Neuronal stem cell (in vitro differentiated cells): Measurements from ENCODE around the gene DEFB124. TPM values are rescaled to one million over a fixed set of nuclear protein-coding genes. Genes with fewer than 3 reads are reported as not detected.
"Not testable (repeated sequence)": the region's sequence is repeated elsewhere in the genome, so short reads cannot be mapped to it uniquely, and the experiment has no call there.

ENCODE experiments used
- DNase-seq: peaks from one replicate; pipeline ENCODE4 v3.0.0-alpha.2; 2013; ENCODE audit warnings: low spot score
- H2AFZ ChIP-seq: one replicate; pipeline ENCODE4 v1.6.1; 2013; ENCODE audit warnings: mild to moderate bottlenecking, low read length, inconsistent platforms
- H2AK5ac ChIP-seq: 2 replicates; pipeline ENCODE4 v1.6.1; 2013; ENCODE audit warnings: low read depth, mild to moderate bottlenecking, inconsistent platforms, low read length, moderate library complexity, mixed read lengths
- H2BK120ac ChIP-seq: 2 replicates; pipeline ENCODE4 v1.6.1; 2013; ENCODE audit warnings: low read depth, mild to moderate bottlenecking, inconsistent platforms, low read length, moderate library complexity, mixed read lengths
- H2BK12ac ChIP-seq: one replicate; pipeline ENCODE4 v1.6.1; 2013; ENCODE audit warnings: low read length, inconsistent platforms
- H2BK15ac ChIP-seq: 2 replicates; pipeline ENCODE4 v1.6.1; 2013; ENCODE audit warnings: mild to moderate bottlenecking, low read length, inconsistent platforms, mixed read lengths
- H2BK5ac ChIP-seq: one replicate; pipeline ENCODE4 v1.6.1; 2013; ENCODE audit warnings: inconsistent platforms, mild to moderate bottlenecking, low read length, moderate library complexity
- H3K14ac ChIP-seq: one replicate; pipeline ENCODE4 v1.6.1; 2013; ENCODE audit warnings: low read length, inconsistent platforms
- H3K18ac ChIP-seq: 2 replicates; pipeline ENCODE4 v1.6.1; 2013; ENCODE audit warnings: low read length, inconsistent platforms
- H3K23ac ChIP-seq: 2 replicates; pipeline ENCODE4 v1.6.1; 2013; ENCODE audit warnings: low read depth, mild to moderate bottlenecking, mixed read lengths, low read length, inconsistent platforms; ENCODE audit not compliant: poor library complexity
- H3K27ac ChIP-seq: replicated peaks from 3 replicates; pipeline ENCODE4 v1.5.1; 2013; ENCODE audit warnings: low read length, inconsistent platforms
- H3K27me3 ChIP-seq, 3 experiments: 2 replicates each; pipeline ENCODE4 v1.6.1; 2013; ENCODE audit warnings: low read length in 3 of 3, mild to moderate bottlenecking in 2 of 3, inconsistent platforms in 1 of 3, low read depth in 1 of 3, mixed read lengths in 1 of 3, moderate library complexity in 1 of 3; ENCODE audit not compliant: control insufficient read depth in 3 of 3, insufficient read depth in 3 of 3
- H3K36me3 ChIP-seq, 2 donors: replicated peaks in 1 of 2; 2 replicates each; pipeline ENCODE4 v1.6.1; 2013; ENCODE audit warnings: low read length in 2 of 2; ENCODE audit not compliant: control insufficient read depth in 2 of 2, insufficient read depth in 2 of 2
- H3K4ac ChIP-seq: 2 replicates; pipeline ENCODE4 v1.6.1; 2013; ENCODE audit warnings: inconsistent platforms, mild to moderate bottlenecking, low read length, moderate library complexity
- H3K4me1 ChIP-seq, 2 donors: 1 replicate in 1 of 2; 2 replicates in 1 of 2; pipeline ENCODE4 v1.6.1; 2013; ENCODE audit warnings: low read length in 2 of 2, low read depth in 1 of 2; ENCODE audit not compliant: control insufficient read depth in 2 of 2, insufficient read depth in 1 of 2
- H3K4me2 ChIP-seq: one replicate; pipeline ENCODE4 v1.6.1; 2013; ENCODE audit warnings: mild to moderate bottlenecking, low read length, inconsistent platforms; ENCODE audit not compliant: insufficient read depth, poor library complexity, severe bottlenecking
- H3K4me3 ChIP-seq, 2 donors: 2 replicates each; pipeline ENCODE4 v1.5.1; 2013; ENCODE audit warnings: low read length in 2 of 2, mild to moderate bottlenecking in 2 of 2, inconsistent platforms in 1 of 2, moderate library complexity in 1 of 2
- H3K79me1 ChIP-seq: one replicate; pipeline ENCODE4 v1.6.1; 2013; ENCODE audit warnings: low read depth, mild to moderate bottlenecking, inconsistent platforms, low read length, moderate library complexity
- H3K9ac ChIP-seq: one replicate; pipeline ENCODE4 v1.6.1; 2013; ENCODE audit warnings: mild to moderate bottlenecking, low read depth, low read length, inconsistent platforms; ENCODE audit not compliant: poor library complexity
- H3K9me3 ChIP-seq, 2 donors: replicated peaks in 1 of 2; 2 replicates each; pipeline versions ENCODE3 to v1.6.1; 2013; ENCODE audit warnings: low read length in 2 of 2, mild to moderate bottlenecking in 2 of 2, inconsistent platforms in 1 of 2, low read depth in 1 of 2, mixed read lengths in 1 of 2, moderate library complexity in 1 of 2; ENCODE audit not compliant: control insufficient read depth in 2 of 2, insufficient read depth in 1 of 2
- H4K8ac ChIP-seq: one replicate; pipeline ENCODE4 v1.6.1; 2013; ENCODE audit warnings: low read depth, mild to moderate bottlenecking, inconsistent platforms, low read length, moderate library complexity
- H4K91ac ChIP-seq: one replicate; pipeline ENCODE4 v1.6.1; 2013; ENCODE audit warnings: low read length, low read depth, mild to moderate bottlenecking, inconsistent platforms; ENCODE audit not compliant: poor library complexity
- WGBS, 2 donors: extraction: QIAGEN DNeasy Blood & Tissue Kit; methylation state at CpG; one replicate each; pipeline ENCODE4 v1.1.7; 2013; ENCODE audit warnings: missing lambda C conversion rate in 2 of 2, mixed read lengths in 1 of 2; ENCODE audit not compliant: insufficient read length in 2 of 2, insufficient replicate concordance in 1 of 2; ENCODE audit errors: extremely low coverage in 2 of 2; 5-methylcytosine and 5-hydroxymethylcytosine counted together
- polyA plus RNA-seq, 2 experiments: library from polyadenylated mRNA; stranded (reverse); fragments of 200-250 nt; gene quantifications; one replicate each; pipeline ENCODE4 v1.2.3, GENCODE V29; 2013

DEFB124 gene, protein sequence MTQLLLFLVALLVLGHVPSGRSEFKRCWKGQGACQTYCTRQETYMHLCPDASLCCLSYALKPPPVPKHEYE
- polyA plus RNA-seq (2013, experiment 1 of 2), result not detected
- polyA plus RNA-seq (2013, experiment 2 of 2), result not detected

DNA sequence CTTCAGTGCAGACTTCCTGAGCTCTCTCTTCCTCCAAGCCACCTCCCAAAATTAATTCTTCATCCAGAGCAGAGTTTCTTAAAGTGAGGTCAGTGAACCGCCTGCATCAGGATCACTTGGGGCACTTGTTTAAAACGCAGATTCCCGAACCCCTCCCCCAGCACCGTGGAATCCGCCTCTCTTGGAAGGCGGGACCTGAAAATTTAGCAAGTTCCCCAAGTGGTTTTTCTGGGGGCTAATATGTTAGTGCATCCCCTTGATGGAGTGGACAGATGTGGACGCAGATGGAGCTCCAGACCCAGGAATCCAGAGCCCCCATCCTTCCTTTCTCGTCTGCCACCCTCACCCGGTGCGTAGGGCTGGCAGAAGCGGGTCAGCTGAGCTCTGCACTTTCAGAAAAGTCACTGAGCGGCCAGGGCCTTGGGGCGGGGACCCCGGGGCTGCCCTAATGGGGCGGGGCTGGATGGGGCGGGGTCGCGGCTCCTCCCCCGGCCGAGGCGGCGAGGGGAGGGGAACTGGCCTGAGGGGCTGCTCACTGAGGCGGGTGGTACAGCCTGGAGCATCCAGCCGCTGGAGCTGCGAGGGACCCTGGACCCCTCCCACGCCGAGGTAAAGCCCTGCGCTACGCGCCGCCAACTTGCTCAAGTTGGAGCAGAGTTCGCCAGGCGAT, at the start of gene DEFB124, which contains the start of gene REM1:
Gene DEFB124, minus strand, starts transcription at position 370 of the 670 bp plus-strand sequence. CDS start 2,114 bp downstream, outside the sequence.
Gene REM1, plus strand, starts transcription at position 531 of the 670 bp plus-strand sequence. CDS start 1,158 bp downstream, outside the sequence.
- DNase-seq, result no peak
- Histone ChIP-seq H3K27ac (no peak within 1 kb of the TSS), H3K4me3 (no peak within 1 kb of the TSS), H2BK120ac (no peak within 1 kb of the TSS), H3K36me3 (no peaks in the 10 kb centered on the region), H3K4ac (no peak within 1 kb of the TSS), H3K23ac (no peak within 1 kb of the TSS), H3K4me2 (no peak within 1 kb of the TSS), H3K27me3 (peaks cover 0 to 12% (median 0%) of the 10 kb centered on the region in 3 experiments), H2BK12ac (no peak within 1 kb of the TSS), H2BK15ac (no peak within 1 kb of the TSS), H2AK5ac (no peak within 1 kb of the TSS), H3K9ac (no peak within 1 kb of the TSS), H3K79me1 (no peaks in the 10 kb centered on the region), H3K14ac (no peak within 1 kb of the TSS), H3K4me1 (no peaks in the 10 kb centered on the region), H3K18ac (no peak within 1 kb of the TSS), H4K91ac (no peak within 1 kb of the TSS), H4K8ac (no peak within 1 kb of the TSS), H2BK5ac (no peak within 1 kb of the TSS), H2AFZ (no peak within 1 kb of the TSS), H3K9me3 (peaks cover 0 to 36% of the 10 kb centered on the region in 2 donors)
- WGBS, 2 donors, result no CpG with 5 or more reads among the region's 33 CpGs

- Histone ChIP-seq H3K18ac (no peak overlapping the region), H3K4me2 (no peak overlapping the region), H3K79me1 (peaks cover 4% of the 10 kb centered on the region), H3K9ac (no peak overlapping the region), H4K8ac (no peak overlapping the region), H3K4me1 (no peaks in the 10 kb centered on the region), H2AK5ac (no peak overlapping the region), H2BK15ac (no peak overlapping the region), H3K36me3 (peaks cover 8 to 64% of the 10 kb centered on the region in 2 donors), H3K4me3 (peak overlapping the region in 1 of 2 donors; percentile 0), H3K27me3 (no peaks in the 10 kb centered on the region), H2AFZ (no peak overlapping the region), H2BK12ac (no peak overlapping the region), H2BK5ac (no peak overlapping the region), H3K14ac (no peak overlapping the region), H3K9me3 (no peaks in the 10 kb centered on the region), H4K91ac (no peak overlapping the region), H3K4ac (no peak overlapping the region), H3K23ac (no peak overlapping the region), H2BK120ac (no peak overlapping the region), H3K27ac (no peak overlapping the region)
- WGBS, 2 donors, result no CpG with 5 or more reads among the region's 8 CpGs
- DNase-seq, result no peak
These were observed 48.7 kb upstream of the DEFB124 start for GRCh38 chr20:31523361-31524283.

DNA sequence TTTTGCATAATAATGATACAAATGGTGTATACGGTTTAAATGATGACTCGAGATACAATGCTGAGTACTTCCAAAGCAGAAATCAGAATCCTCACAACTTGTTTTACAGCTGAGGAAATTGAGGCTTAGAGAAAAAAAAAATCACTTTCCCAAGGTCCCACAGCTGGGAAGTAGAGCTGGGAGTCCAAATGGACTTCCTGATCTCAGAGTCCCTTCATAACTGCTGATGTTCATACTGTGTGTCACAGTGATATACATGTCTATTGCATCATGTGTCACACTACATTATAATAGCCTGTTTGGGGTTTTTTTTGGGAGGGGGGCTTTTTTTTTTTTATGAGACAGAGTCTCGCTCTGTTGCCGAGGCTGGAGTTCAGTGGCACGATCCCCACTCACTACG, 47.8 kb upstream of the DEFB124 start:
- no peak overlapping the region for H2AFZ ChIP-seq
- H3K4me1 ChIP-seq, result no peaks in the 10 kb centered on the region
- no peak overlapping the region for H3K9ac ChIP-seq
- no peak overlapping the region for H3K27ac ChIP-seq
- H2BK120ac ChIP-seq, result no peak overlapping the region
- no peak overlapping the region for H2BK12ac ChIP-seq
- H2BK15ac ChIP-seq, result no peak overlapping the region
- no peak overlapping the region for H3K4me2 ChIP-seq
- H3K4me3 ChIP-seq, result no peak overlapping the region
- H3K4ac ChIP-seq, result no peak overlapping the region
- H3K23ac ChIP-seq, result no peak overlapping the region
- H2BK5ac ChIP-seq, result no peak overlapping the region
- no peak overlapping the region for H3K14ac ChIP-seq
- no peak overlapping the region for H4K91ac ChIP-seq
- H4K8ac ChIP-seq, result no peak overlapping the region
- DNase-seq, result no peak
- H3K79me1 ChIP-seq, result peaks cover 4% of the 10 kb centered on the region
- peaks cover 7 to 55% of the 10 kb centered on the region in 2 donors for H3K36me3 ChIP-seq
- H3K9me3 ChIP-seq, result no peaks in the 10 kb centered on the region
- H2AK5ac ChIP-seq, result no peak overlapping the region
- no peaks in the 10 kb centered on the region for H3K27me3 ChIP-seq
- H3K18ac ChIP-seq, result no peak overlapping the region
- WGBS, 2 donors, result no CpG with 5 or more reads among the region's 6 CpGs

- not testable (repeated sequence) for H3K79me1 ChIP-seq, H3K14ac ChIP-seq, H4K8ac ChIP-seq, H3K4me1 ChIP-seq, H2BK5ac ChIP-seq, H3K27ac ChIP-seq, H3K9me3 ChIP-seq, H3K9ac ChIP-seq, H3K23ac ChIP-seq, DNase-seq, H2AFZ ChIP-seq, H3K4me2 ChIP-seq, H3K4ac ChIP-seq, H4K91ac ChIP-seq, H3K4me3 ChIP-seq, H2BK12ac ChIP-seq, H2BK15ac ChIP-seq, H2BK120ac ChIP-seq, H3K18ac ChIP-seq, H2AK5ac ChIP-seq, H3K27me3 ChIP-seq
- no CpG with 5 or more reads among the region's 7 CpGs for WGBS, 2 donors
- peaks cover 5 to 58% of the 10 kb centered on the region in 2 donors for H3K36me3 ChIP-seq
These were observed 46.3 kb upstream of the DEFB124 start for GRCh38 chr20:31521267-31521666.
